Pulmonary artery endothelial cell (primary cell): ENCODE data around the gene OTOF. TPM values are rescaled to one million over a fixed set of nuclear protein-coding genes. Genes with fewer than 3 reads are reported as not detected.

Experiments
- DNase-seq: peaks from one replicate; pipeline ENCODE4 v3.0.0-alpha.2; 2011; ENCODE audit warnings: low read depth, low spot score
- total RNA-seq: library from RNA; depleted of rRNA; stranded (reverse); fragments of >200 nt; gene quantifications from 2 replicates; pipeline ENCODE4 v1.2.3, GENCODE V29; 2014

Gene OTOF
- total RNA-seq, 1 donor from 2014 or later, result 0.26 TPM

- DNase-seq, result no peak
Observed at GRCh38 chr2:26465981-26466471, 11.9 kb downstream of the OTOF start.

GRCh38 chr2:26465266-26465925, 12.5 kb downstream of the OTOF start:
- no peak for DNase-seq

- DNase-seq, result no peak
Observed at GRCh38 chr2:26464390-26465265, 13.3 kb downstream of the OTOF start.

- DNase-seq, result no peak
Observed at GRCh38 chr2:26463244-26464192, 14.4 kb downstream of the OTOF start.

GRCh38 chr2:26462511-26463243, 15.2 kb downstream of the OTOF start:
- DNase-seq, result no peak

GRCh38 chr2:26462100-26462499, 15.8 kb downstream of the OTOF start:
- no peak for DNase-seq

- no peak for DNase-seq
Observed at GRCh38 chr2:26461601-26462023, 16.3 kb downstream of the OTOF start.

GRCh38 chr2:26460613-26461031, 17.3 kb downstream of the OTOF start:
- no peak for DNase-seq

GRCh38 chr2:26459991-26460612, 17.8 kb downstream of the OTOF start:
- DNase-seq, result no peak

GRCh38 chr2:26458365-26459042, 19.4 kb downstream of the OTOF start:
- DNase-seq, result no peak

- no peak for DNase-seq
Observed at GRCh38 chr2:26457695-26458364, 20.1 kb downstream of the OTOF start.

GRCh38 chr2:26457251-26457666, 20.7 kb downstream of the OTOF start:
- DNase-seq, result no peak

- DNase-seq, result no peak
Observed at GRCh38 chr2:26456440-26457250, 21.3 kb downstream of the OTOF start.

- no peak for DNase-seq
Observed at GRCh38 chr2:26455670-26456439, 22.1 kb downstream of the OTOF start.

GRCh38 chr2:26455037-26455669, 22.8 kb downstream of the OTOF start:
- no peak for DNase-seq

- DNase-seq, result no peak
Observed at GRCh38 chr2:26454561-26455001, 23.3 kb downstream of the OTOF start.
